Measurements from ENCODE around the gene KIR2DL3.
"Not testable (repeated sequence)": the region's sequence is repeated elsewhere in the genome, so short reads cannot be mapped to it uniquely, and the experiment has no call there.

KIR2DL3 gene

GRCh38 chr19:54738306-54738705 is at the start of gene KIR2DL3:
Gene KIR2DL3, plus strand, starts transcription at chr19:54738513. Its CDS starts 33 bp downstream, at chr19:54738546.
- not testable (repeated sequence) for DNase-seq

DNA sequence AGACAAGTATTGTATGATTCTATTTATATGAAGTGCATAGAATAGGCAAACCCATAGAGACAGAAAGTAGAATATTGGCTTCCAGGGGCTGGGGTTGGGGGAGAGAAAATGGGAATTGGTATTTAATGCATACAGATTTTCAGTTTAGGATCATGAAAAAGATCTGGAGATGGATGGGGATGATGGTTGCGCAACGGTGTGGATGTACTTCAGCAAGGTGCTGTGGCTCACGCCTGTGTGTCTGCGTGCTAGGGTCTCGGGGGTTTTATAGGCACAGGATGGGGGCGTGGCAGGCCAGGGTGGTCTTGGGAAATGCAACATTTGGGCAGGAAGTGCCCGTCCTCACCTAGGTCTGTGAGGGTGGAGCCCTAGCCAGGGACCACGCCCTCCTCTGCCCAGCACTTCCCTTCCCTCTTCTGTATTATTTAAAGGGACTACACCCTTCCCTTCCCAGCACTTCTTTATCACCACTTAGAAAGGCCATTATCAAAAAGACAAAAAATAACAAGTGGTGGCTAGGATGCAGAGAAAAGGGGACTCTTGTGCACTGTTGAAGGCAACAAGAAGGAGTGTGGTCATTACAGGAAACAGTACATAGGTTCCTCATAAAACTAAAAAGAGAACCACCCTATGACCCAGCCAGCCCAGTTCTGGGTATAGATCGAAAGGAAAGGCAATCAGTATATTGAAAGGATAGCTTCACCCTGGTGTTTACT is 46.6 kb upstream of the KIR2DL3 start:
- DNase-seq = no peak

DNA sequence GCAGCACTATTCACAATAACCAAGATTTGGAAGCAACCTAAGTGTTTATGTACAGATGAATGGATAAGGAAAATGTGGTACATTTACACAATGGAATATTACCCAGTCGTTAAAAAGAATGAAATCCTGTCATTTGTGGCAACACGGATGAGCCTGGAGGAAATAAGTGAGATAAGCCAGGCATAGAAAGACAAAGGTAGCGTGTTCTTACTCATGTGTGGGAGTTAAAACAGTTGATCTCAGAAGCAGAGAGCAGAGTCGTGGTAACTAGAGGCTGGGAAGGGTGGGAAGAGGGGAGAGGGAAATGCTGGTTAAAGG is 46.1 kb upstream of the KIR2DL3 start:
- no peak for DNase-seq

DNA sequence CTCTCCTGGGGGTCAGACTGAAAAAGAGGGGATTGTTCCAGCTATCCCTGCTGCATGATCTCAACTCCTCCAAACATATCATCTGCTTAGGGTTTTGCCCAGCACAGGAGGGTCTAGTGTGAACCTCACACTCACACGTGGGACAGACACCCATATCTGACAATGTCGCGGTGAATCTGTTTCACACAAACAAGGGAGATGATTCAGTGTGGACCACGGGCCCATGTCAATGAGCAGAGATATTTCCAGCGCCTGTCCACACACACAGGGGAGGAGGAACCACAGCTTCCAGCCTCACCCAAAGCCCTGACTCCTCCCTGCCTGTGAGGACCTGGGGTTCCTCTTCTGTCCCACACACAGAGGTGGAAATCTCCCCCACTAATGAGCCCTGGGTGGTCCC is 43.7 kb upstream of the KIR2DL3 start:
- no peak for DNase-seq

DNA sequence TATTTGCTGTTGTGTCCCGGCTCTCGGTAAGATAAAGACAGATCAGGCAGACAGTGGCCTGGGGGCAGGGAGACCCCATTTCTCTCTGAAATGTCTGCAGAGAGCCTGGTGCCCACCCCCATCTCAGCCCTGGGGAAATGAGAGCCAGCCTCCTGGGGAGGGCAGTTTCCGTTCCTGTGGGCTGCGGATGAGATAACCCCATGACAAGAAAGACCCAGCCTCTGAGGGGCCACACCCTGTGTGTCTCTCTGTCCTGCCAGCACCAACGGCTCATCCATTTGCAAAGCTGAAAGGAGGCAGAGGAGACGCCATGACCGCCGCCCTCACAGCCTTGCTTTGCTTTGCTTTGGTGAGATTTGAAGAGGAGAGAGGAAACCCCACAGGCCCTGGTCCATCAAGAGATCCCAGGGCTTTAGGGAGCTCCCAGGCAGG is 42.2 kb upstream of the KIR2DL3 start:
- no peak for DNase-seq

DNA sequence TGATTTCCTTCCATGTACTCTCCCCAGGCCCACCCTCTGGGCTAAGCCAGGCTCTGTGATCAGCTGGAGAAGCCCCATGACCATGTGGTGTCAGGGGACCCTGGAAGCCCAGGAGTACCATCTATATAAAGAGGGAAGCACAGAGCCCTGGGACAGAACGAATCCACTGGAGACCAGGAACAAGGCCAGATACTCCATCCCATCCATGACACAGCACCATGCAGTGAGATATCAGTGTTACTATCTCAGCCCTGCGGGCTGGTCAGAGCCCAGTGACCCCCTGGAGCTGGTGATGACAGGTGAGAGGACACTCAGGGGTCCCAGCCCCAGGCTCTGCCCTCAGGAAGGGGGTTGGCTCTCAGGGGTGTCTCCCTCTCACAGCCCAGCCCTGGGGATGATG is 41.5 kb upstream of the KIR2DL3 start:
- DNase-seq = no peak

DNA sequence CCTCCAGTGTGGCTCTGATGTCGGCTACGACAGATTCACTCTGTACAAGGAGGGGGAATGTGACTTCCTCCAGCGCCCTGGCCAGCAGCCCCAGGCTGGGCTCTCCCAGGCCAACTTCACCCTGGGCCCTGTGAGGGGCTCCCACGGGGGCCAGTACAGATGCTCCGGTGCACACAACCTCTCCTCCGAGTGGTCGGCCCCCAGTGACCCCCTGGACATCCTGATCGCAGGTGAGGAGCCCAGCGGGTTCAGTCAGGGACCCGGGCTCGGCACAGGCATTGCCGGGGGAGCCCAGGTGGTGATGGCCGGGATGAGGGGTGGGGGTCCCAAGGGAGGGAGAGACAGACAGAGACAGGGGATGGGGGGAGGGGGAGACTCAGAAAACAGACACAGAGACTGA is 40.6 kb upstream of the KIR2DL3 start:
- not testable (repeated sequence) for DNase-seq

- DNase-seq = no peak
Measured at GRCh38 chr19:54704928-54705327, 33.4 kb upstream of the KIR2DL3 start.

GRCh38 chr19:54707962-54708361 is 30.4 kb upstream of the KIR2DL3 start:
- DNase-seq = no peak

GRCh38 chr19:54708781-54709180 is 29.5 kb upstream of the KIR2DL3 start:
- no peak for DNase-seq

DNA sequence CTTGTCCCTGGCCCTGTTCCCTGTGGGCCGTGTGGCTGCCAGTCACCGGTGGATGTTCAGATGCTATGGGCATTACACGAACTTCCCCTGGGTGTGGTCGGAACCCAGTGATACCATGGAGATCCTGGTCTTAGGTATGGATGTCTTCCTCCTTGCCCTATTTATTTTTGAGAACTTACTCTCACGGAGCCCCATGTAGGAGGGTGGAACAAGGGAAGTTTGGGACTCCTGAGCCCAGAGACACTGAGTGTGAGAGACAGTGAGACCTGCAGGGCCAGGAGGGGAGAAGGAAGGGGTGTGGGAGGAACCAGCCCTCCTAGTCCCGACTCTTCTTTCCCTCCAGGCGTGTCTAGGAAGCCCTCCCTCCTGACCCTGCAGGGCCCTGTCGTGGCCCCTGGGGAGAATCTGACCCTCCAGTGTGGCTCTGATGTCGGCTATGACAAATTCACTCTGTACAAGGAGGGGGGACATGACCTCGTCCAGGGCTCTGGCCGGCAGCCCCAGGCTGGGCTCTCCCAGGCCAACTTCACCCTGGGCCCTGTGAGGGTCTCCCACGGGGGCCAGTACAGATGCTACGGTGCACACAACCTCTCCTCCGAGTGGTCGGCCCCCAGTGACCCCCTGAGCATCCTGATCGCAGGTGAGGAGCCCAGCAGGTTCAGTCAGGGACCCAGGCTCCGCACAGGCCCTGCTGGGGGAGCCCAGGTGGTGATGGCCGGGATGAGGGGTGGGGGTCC is 28.9 kb upstream of the KIR2DL3 start:
- DNase-seq = no peak

DNA sequence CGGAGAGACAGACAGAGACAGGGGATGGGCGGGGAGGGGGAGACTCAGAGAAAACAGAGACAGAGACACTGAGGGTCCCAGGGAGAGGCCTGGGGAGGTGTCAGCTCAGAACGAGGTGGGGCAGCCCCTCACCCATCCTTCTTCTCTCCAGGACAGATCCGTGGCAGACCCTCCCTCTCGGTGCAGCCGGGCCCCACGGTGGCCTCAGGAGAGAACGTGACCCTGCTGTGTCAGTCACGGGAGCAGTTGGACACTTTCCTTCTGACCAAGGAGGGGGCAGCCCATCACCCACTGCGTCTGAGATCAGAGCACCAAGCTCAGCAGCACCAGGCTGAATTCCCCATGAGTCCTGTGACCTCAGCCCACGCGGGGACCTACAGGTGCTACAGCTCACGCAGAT is 28.4 kb upstream of the KIR2DL3 start:
- DNase-seq = not testable (repeated sequence)

DNA sequence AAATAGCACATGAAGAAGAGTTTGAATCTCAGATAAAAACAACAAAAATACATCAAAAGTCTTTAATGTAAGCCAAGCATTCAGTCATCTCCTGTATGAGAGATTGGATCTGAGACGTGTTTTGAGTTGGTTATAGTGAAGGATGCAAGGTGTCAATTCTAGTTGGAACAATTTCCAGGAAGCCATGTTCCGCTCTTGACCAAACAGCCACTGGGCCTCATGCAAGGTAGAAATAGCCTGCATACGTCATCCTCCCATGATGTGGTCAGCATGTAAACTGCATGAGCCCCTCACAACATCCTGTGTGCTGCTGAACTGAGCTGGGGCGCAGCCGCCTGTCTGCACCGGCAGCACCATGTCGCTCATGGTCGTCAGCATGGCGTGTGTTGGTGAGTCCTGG is 14.2 kb upstream of the KIR2DL3 start, which contains the start of gene KIR3DL3:
Gene KIR3DL3 (plus strand): TSS at position 301 of the 400 bp plus-strand sequence. CDS start 55 bp downstream, at position 356.
- no peak for DNase-seq

- DNase-seq = no peak
Measured at GRCh38 chr19:54724644-54725043, 13.7 kb upstream of the KIR2DL3 start.

DNA sequence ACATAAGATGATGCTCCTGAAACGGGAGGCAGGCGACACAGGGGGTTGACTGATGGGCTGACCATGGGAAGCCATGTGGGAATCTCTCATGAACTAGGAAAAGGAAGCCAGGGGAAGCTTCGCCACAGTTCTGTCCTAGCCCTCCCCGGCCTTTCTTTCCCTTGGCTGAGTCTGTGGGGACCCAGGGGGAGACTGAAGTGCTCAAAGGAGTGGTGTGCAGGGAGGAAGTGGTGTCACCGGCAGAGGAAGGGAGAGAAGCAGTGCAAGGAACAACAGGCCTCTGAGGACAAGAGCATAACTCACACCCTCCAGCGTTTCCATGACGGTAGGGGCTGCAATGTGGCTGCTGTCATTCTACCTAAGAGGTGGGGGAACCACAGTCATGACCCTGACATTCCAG is 13.0 kb upstream of the KIR2DL3 start:
- no peak for DNase-seq

DNA sequence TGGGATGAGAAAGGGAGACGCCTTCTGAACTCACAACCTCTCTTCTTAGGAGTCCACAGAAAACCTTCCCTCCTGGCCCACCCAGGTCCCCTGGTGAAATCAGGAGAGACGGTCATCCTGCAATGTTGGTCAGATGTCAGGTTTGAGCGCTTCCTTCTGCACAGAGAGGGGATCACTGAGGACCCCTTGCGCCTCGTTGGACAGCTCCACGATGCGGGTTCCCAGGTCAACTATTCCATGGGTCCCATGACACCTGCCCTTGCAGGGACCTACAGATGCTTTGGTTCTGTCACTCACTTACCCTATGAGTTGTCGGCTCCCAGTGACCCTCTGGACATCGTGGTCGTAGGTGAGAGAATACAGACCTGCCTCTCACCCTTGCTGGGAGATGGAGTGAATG is 10.8 kb upstream of the KIR2DL3 start:
- DNase-seq = no peak

DNA sequence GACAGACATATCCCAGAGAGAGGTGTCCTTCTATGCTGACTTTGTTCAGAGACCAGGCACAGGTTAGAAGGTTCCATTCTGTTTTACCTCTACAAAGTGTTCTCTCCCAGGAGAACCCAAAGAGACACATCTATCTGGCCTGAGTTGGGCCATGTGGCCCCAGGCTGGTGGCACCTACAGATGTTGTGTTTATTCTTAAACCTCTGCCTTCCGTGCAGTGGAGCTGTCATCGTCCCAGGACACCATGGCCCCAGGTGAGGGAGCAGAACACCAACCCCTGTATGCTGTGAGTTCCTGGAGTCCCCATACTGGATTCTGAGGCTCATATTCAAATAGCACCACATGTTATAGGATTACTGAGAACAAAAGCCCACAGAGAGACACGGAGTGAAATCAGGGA is 10.1 kb upstream of the KIR2DL3 start:
- no peak for DNase-seq

DNA sequence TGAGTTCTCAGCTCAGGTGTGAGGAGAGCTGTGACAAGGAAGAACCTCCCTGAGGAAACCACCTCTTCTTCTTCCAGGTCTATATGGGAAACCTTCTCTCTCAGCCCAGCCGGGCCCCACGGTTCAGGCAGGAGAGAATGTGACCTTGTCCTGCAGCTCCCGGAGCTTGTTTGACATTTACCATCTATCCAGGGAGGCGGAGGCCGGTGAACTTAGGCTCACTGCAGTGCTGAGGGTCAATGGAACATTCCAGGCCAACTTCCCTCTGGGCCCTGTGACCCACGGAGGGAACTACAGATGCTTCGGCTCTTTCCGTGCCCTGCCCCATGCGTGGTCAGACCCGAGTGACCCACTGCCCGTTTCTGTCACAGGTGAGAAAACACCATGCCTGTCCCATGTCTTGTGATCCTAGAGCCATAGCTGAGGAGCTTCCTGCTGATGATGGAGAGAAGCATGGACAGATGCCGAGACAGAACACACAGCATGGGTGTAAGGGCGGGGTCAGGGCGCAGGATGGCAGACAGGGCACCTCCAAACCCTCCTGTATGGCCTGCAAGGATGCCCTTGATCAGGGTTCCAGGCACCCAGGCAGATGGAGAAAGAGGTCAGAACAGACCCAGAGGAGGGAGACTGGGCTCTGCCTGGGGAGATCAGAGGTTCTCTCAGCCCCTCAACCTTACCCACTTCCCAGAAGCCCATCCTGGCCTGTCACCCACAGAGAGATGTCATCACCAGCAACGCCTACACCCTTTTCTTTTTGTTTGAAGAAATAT is 8.7 kb upstream of the KIR2DL3 start:
- DNase-seq = no peak

DNA sequence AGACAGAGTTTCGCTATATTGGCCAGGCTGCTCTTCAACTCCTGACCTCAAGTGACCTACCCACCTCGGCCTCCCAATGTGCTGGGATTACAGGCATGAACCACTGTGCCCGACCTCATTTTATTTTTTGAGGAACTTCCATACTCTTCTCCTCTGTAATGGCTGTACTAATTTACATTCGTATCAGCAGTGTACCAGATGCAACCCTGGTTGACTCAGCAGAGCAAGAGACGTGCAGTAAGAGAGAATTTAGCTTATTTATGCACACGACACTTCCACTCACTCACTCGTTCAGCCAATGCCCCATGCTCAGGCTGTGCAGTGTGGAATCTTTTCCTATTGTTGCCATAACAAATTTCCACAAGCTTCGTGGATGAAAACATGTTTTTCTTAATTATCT is 7.1 kb upstream of the KIR2DL3 start:
- DNase-seq = no peak

- DNase-seq = no peak
Measured at GRCh38 chr19:54738715-54739114, 402 bp downstream of the KIR2DL3 start.

- DNase-seq = no peak
Measured at GRCh38 chr19:54739587-54740497, 1.5 kb downstream of the KIR2DL3 start.

- DNase-seq = not testable (repeated sequence)
Measured at GRCh38 chr19:54741950-54742349, 3.6 kb downstream of the KIR2DL3 start.

GRCh38 chr19:54744080-54744479 is 5.8 kb downstream of the KIR2DL3 start:
- DNase-seq = not testable (repeated sequence)
